GM12891 (cell line): Measurements from ENCODE around the gene ZEB2.

Experiments used
- POLR2A ChIP-seq: IDR thresholded peaks from 2 replicates; pipeline ENCODE4 v1.6.1; 2011; ENCODE audit warnings: low read depth, low read length, control low read depth
- POU2F2 ChIP-seq: IDR thresholded peaks from 2 replicates; pipeline ENCODE4 v1.6.1; 2011; ENCODE audit warnings: low read depth, mild to moderate bottlenecking, control low read depth, low read length, moderate library complexity

- no peak for TF ChIP-seq POLR2A
- TF ChIP-seq POU2F2, result no peak
Observed at GRCh38 chr2:144475569-144476275, 44.2 kb downstream of the ZEB2 start.
